GM12892 (cell line): ENCODE results near the gene SECTM1.
"Not testable (repeated sequence)": the region's sequence is repeated elsewhere in the genome, so short reads cannot be mapped to it uniquely, and the experiment has no call there.

Experiments used
- DNase-seq: peaks from one replicate; pipeline ENCODE4 v3.0.0; 2011; ENCODE audit not compliant: insufficient read length
- FAIRE-seq: peaks from 2 replicates; lab custom pipeline; 2011; peaks lifted over from hg19 to GRCh38; lab: Jason Lieb, UNC
- POLR2A ChIP-seq: IDR thresholded peaks from 2 replicates; pipeline ENCODE4 v1.6.1; 2011; ENCODE audit warnings: low read depth, low read length, control low read depth
- POLR2AphosphoS5 ChIP-seq: IDR thresholded peaks from 2 replicates; pipeline ENCODE4 v1.6.1; 2011; ENCODE audit warnings: low read depth, low read length, control low read depth
- TAF1 ChIP-seq: IDR thresholded peaks from 2 replicates; pipeline ENCODE4 v1.6.1; 2011; ENCODE audit warnings: low read depth, mild to moderate bottlenecking, control low read depth, low read length, borderline replicate concordance

Gene SECTM1

DNA sequence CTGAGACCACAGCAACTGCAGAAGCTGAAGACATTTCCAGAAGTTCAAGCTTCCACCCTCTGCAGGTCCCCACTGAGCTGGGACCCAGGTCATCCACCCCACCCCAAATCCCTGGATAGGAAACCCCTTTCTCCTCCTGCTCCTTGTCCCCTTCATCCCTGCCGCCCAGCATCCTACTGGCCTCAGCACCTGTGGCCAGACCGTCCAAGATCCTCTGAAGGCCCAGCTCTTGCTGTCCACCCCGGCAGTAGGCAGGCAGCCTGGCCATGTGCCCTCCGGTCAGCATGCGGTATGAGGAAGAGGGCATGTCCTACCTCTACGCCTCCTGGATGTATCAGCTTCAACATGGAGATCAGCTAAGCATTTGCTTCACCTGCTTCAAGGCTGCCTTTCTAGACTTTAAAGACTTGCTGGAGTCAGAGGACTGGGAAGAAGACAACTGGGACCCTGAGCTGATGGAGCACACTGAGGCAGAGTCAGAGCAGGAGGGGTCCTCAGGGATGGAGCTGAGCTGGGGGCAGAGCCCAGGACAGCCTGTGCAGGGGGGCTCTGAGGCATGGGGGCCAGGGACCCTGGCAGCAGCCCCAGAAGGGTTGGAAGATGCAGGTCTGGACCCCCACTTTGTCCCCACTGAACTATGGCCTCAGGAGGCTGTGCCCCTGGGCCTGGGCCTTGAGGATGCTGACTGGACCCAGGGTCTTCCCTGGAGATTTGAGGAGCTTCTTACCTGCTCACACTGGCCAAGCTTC, 28.5 kb upstream of the SECTM1 start:
- FAIRE-seq = no peak
- no peak for TF ChIP-seq POLR2A
- TF ChIP-seq TAF1 = no peak
- no peak for DNase-seq

DNA sequence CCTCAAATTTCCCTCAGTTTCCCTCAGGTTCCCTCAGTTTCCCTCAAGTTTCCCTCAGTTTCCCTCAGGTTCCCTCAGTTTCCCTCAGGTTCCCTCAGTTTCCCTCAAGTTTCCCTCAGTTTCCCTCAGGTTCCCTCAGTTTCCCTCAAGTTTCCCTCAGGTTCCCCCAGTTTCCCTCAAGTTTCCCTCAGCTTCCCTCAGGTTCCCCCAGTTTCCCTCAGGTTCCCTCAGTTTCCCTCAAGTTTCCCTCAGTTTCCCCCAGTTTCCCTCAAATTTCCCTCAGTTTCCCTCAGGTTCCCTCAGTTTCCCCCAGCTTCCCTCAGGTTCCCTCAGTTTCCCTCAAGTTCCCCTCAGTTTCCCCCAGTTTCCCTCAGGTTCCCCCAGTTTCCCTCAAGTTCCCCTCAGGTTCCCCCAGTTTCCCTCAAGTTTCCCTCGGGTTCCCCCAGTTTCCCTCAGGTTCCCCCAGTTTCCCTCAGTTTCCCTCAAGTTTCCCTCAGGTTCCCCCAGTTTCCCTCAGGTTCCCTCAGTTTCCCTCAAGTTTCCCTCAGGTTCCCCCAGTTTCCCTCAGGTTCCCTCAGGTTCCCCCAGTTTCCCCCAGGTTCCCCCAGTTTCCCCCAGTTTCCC, 26.0 kb upstream of the SECTM1 start:
- FAIRE-seq, DNase-seq: not testable (repeated sequence)

DNA sequence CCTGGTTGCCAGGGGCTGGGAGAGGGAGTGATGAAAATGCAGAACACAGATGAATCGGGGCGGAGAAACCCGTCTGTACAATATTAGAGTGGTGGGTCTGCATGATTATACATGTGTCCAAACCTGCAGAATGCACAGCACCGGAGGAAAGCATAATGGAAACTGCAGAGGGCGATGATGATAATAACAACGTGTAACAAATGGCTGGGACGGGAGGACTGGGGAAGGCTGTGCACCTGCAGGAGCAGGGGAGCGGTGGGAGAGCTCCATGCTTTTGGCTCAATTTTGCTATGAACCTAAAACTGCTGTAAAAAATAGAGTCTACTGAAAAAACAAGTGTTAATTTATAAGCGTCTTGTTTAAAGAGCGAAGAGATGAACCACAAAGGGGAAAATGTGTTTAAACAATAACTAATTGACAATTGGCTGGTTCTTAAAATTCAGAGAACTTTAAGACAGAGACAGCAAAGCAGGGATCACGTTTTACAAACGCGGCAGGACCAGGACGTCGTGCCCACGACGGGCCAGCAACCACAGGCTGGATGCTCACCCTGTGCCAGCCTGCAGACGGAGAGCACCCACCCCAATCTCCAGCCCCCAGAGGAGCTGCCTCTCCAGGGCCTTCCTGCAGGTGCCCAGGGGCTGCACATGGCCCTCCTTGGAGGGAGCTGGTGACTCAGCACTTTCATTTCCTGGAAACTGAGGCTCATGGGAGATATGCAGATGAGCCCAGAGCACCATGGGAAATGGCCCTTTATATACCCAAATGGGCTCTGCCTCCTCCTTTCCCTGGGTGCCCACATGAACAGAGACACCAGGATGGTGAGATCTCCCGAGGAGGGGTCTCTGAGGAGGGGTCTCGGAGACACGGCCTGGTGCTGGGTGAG, 25.1 kb upstream of the SECTM1 start, which contains the start of gene TEX19:
TEX19 (plus strand) TSS at position 783 of the 886 bp plus-strand sequence. CDS start 2,904 bp downstream, outside the sequence.
- FAIRE-seq (no peak), DNase-seq (no peak)
- TF ChIP-seq POLR2AphosphoS5 (no peak), TAF1 (no peak), POLR2A (no peak)

DNA sequence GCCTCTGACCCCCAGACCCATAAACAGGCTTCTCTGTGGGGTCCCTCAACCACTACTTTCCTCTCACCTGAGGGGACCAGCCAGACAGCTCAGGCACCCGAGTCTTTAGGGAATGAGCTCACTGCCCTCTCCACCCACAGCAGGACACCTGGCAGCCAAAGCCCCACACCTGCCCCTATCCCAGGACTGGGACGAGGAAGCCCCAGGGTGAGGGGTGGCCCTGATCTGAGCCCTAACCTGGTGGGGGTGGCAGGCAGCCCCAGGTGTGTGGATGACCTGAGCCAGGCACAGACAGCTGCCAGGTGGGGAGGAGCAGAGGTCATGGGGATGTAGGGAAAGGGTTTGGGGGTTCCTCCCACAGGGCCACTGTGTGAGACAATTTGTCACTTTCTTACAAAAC, 23.8 kb upstream of the SECTM1 start:
- no peak for FAIRE-seq
- no peak for DNase-seq
- TF ChIP-seq POLR2A = no peak
- TF ChIP-seq POLR2AphosphoS5 = no peak
- no peak for TF ChIP-seq TAF1

DNA sequence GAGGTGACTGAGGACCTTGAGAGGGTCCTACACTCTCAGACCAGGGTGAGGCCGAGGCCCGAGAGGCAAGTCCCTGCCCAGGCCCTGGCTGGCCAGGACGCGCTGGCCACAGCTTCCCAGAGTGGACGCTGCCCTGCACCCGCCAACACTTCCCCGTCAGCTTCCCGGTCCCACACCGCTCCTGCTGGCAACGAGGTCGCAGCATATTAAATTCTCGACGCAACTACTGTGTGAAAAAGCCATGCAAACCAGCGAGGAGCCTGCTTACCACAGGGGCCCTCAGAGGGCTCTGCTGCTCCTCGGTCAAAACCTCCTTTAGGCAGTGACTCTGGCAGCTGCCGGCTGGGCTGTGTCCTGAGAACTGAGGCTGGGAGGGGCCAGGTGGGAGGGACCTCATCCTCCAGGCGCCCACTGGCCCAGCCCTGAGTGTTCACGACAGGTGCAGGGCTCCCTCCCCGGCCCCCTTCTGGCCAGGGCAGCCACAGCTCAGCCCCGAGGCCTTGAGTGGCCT, 23.3 kb upstream of the SECTM1 start:
- DNase-seq = no peak
- FAIRE-seq = no peak

DNA sequence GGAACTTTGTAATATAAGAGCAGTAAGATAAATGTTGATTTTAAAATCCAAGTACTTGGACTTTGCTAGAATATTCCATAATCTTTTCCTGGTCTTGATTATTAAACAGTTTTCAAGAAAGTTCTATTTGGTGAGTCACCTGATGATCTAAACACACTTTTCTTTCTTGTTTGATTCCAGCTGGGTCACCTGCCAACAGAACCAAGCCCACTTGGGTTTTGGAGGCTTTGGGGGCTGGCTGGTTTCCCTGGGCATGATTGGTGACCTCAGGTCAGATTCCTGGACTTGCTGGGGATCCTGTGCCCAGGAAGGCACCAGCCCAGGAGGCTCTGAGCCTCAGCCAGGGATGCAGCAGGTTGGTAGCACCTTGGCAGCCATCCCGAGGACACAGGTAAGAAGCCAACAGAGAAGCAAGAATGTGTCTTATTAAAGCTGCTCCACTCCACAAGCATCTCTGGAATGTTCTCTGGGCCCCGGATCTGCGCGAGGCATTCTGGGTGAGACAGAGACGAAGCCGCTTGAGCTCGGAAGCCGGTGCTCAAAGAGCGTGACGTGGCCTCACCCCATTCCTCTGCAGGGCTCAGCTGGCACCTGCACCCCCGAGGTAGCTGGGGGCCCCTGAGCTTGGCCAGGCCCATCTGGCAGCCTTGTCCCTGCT, 22.3 kb upstream of the SECTM1 start:
- FAIRE-seq (no peak), DNase-seq (no peak)
- TF ChIP-seq POLR2AphosphoS5 (no peak), TAF1 (no peak), POLR2A (no peak)

More for the DNA sequence above, 23.3 kb upstream of the SECTM1 start:
- TF ChIP-seq POLR2AphosphoS5 = no peak
- no peak for TF ChIP-seq POLR2A
- no peak for TF ChIP-seq TAF1

DNA sequence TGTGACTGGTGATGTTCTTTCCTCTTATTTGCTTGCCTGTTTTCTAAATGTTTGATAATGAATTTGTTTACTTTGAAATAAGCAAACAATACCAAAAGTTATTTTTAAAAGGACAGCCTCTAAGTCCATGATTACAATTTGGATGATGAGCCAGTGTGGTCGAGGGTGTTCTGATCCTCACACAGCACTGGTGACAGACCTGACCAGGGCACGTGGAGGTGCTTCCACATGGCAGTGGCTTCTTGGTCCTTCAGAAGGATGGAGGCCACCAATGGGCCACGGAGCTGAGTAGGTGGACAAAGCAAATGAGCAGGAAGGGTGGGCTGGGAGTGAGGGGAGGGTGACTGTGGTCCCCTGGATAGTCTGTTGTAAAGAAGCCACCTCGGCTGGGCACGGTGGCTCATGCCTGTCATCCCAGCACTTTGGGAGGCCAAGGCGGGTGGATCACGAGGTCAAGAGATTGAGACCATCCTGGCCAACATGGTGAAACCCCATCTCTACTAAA, 21.3 kb upstream of the SECTM1 start:
- DNase-seq (no peak), FAIRE-seq (no peak)
- no peak for TF ChIP-seq POLR2A
- no peak for TF ChIP-seq POLR2AphosphoS5
- TF ChIP-seq TAF1 = no peak

DNA sequence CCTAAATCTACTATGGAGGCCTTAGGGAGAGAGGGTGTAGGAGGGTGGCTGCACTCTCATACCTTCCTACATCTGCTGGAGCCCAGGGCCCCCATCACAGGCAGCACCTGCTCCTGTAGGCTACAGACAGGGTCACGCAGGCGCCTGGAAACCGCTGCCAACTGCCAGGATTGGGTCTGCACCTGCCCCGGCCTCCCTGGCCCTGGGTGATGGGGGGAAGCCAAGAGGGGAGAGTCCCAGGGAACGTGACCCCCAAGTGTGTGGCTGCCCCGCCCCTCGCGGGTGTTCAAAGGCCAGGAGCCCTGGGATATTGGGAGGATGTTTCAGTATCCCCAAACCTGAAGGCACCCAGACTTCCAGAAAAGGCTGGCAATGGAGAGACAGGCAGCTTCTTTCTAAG, 19.9 kb upstream of the SECTM1 start:
- DNase-seq (no peak), FAIRE-seq (no peak)
- TF ChIP-seq POLR2A (no peak), TAF1 (no peak), POLR2AphosphoS5 (no peak)

DNA sequence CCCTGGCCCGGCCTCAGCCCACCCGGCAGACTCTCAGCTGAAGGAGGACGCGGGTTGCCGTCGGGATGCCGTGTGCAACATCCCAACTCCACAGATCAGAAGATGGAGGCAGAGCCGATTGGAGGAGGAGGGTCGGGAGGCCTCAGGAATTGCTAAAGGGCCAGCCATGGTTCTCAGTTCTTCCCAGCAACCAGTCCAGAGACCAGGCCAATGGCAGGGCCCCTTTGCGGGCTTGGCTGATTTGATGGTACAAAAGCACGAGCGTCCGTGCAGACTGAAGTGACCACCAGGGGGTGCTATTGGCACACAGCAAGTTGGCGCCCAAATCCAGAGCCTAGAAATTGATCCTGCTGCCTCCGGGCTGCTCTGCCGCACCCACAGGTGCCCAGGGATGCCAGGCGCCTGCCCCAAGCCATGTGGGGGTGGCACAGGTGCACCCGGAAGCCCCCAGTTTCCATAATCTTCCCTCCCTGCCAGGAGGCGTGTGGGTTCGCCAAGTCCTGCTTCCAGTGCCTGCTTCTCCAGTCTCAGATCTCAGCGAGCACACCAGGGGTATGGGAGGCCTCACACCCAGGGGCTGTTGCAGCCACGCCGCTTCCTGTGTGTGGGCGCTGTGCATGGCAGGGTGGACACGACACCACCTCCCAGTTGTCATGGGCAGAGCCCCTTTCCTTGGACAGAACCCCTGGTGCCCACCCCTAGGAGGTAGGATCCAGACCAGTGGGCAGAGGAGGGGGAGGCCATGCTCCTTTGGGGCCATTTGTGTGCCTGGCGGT, 18.3 kb upstream of the SECTM1 start:
- DNase-seq = peak; percentile 83
- FAIRE-seq = peak; percentile 82
- no peak for TF ChIP-seq POLR2AphosphoS5

DNA sequence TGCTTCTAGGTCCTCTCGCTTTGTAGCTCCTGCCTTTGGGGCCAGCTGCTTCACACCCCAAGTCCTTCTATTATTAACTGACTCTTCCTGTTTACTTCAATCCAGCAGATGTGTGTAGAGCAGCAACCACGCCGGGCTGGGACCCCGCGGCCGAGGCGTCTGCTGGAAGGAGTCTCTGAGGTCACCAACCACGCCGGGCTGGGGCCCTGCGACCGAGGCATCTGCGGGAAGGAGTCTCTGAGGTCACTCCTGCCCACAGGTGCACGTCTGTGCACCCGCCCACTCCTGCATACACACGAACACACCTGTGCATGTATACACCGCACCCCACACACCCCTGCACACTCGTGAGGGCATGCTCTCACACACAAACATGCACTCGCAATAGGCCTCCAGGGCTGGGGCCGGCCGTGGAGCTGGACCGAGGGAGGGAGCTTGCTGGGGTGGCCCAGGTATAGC, 17.7 kb upstream of the SECTM1 start:
- no peak for TF ChIP-seq POLR2AphosphoS5
- DNase-seq = no peak
- no peak for FAIRE-seq
